ENCODE results near the gene CATSPER1.

CATSPER1 gene

GRCh38 chr11:65968600-65969482, 57.4 kb downstream of the CATSPER1 start:
- no peak for DNase-seq (ENCODE audit: low spot score)

DNA sequence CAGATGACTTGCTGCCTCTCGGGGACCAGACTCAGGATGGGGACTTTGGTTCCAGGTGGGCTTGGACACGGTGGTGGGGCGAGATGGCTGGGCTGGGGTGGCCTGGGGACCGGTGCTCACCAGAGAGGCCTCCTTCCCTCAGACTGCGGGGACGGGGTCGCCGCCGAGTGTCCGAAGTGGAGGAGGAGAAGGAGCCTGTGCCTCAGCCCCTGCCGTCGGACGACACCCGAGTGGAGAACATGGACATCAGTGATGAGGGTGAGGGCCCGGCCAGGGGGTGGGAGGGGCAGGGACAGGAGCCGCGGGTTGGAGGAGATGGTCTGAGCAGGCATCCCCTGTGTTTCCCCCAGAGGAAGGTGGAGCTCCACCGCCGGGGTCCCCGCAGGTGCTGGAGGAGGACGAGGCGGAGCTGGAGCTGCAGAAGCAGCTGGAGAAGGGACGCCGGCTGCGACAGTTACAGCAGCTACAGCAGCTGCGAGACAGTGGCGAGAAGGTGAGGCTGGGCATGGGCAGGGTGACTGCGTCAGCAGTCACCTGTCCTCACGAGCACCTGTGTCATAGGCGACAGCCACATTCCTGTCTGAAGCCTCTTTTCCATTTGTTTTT, 58.8 kb downstream of the CATSPER1 start:
- DNase-seq (ENCODE audit: low spot score), result no peak
